GM19452 (cell line): ENCODE data around the gene MAPK8IP1.

Experiments
- ATAC-seq: cut with Tn5 transposase; IDR thresholded peaks from one replicate; pipeline ENCODE4 v1.9.1; 2021; ENCODE audit not compliant: unreplicated experiment

Gene MAPK8IP1

DNA sequence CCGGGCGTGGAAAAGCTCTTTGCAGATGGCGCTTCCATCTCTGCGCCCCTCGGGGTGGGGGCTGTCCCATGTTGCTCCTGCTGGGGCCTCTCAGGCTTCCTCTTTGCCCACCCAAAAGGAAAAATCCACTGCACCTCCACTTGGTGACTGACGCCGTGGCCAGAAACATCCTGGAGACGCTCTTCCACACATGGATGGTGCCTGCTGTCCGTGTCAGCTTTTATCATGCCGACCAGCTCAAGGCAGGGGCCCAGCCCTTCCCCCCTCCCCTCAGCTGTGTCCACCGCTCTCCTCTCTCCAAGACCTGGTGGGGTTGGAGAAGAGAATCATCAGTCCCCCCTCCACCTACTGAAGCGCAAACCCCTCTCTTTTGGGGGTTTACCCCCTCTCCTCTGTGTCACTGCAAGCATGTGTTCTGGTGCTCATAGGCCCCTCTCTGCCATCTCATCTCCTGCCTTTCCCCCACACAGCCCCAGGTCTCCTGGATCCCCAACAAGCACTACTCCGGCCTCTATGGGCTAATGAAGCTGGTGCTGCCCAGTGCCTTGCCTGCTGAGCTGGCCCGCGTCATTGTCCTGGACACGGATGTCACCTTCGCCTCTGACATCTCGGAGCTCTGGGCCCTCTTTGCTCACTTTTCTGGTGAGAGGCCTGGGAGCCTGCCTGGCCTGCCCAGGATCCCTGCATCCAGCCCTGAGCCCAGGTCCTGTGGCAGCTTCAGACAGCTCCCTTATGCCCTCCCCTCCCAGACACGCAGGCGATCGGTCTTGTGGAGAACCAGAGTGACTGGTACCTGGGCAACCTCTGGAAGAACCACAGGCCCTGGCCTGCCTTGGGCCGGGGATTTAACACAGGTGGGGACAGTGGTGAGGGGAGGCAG lies 38.8 kb downstream of the MAPK8IP1 start:
- no peak for ATAC-seq

DNA sequence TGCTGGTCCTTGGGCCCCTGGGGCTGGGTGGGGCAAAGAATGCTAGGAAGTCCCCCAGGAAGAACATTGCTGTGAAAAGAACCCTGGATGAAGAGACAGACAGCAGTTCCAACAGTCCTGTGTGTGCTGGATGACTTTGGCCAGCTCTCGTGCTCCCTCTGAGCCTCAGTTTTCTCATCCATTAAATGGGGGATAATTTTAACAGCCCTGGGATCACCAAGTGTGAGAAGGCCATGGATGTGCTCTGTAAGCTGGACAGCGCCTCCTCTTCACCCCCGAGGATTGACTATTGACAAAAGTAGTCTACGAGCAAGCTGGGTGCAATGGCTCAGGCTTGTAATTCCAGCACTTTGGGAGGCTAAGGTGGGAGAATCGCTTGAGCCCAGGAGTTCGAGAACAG lies 39.5 kb downstream of the MAPK8IP1 start:
- ATAC-seq, result no peak

DNA sequence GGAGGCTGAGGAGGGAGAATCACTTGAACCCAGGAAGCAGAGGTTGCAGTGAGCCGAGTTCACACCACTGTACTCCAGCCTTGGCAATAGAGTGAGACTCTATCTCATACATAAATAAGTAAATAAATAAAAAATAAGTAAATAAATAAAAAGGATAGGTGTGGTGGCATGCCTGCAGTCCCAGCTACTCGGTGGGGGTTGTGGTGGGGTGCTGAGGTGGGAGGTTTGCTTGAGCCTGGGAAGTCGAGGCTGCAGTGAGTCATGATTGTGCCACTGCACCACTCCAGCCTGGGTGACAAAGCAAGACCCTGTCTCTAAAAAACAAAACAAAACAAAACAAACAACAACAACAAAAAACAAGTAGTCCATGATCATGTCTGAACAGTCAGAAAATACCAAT lies 40.1 kb downstream of the MAPK8IP1 start:
- no peak for ATAC-seq

DNA sequence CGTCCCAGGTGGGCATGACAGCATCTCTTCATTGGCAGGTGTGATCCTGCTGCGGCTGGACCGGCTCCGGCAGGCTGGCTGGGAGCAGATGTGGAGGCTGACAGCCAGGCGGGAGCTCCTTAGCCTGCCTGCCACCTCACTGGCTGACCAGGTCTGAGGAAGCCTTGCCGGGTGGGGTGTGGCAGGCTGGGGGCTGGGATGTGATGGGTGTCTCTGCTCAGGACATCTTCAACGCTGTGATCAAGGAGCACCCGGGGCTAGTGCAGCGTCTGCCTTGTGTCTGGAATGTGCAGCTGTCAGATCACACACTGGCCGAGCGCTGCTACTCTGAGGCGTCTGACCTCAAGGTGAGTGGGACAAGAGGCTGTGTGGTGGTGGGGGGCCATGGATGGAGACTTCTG lies 40.5 kb downstream of the MAPK8IP1 start:
- ATAC-seq, result no peak

DNA sequence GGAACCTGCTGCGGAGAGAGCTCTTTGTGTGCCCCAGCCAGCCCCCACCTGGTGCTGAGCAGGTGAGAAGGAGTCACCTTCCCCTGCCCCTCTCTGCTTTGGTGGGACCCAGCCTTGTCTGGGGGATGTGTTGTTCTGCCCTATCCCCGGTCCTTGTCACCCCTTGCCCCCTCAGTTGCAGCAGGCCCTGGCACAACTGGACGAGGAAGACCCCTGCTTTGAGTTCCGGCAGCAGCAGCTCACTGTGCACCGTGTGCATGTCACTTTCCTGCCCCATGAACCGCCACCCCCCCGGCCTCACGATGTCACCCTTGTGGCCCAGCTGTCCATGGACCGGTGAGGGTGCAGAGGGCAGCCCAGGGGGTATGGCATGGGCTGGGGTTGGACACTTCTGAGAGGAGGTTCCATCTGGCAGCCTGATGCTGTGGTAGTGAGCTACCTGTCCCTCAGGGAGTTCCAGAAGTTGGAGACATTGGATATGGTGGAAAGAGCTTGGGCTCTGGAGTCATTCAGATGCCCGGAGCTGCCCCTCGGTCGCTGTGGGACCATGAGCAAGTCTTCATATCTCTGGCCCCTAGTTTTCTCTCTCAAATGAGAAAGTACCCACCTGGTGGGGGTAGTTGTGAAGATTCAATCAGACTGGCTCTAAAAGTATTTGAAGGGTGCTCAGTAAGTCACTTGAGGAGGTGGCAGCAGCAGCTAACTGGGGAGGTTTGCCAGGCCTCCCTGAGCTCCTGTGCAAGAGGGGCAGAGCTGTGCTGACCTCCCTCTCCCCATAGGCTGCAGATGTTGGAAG lies 41.3 kb downstream of the MAPK8IP1 start:
- no peak for ATAC-seq

DNA sequence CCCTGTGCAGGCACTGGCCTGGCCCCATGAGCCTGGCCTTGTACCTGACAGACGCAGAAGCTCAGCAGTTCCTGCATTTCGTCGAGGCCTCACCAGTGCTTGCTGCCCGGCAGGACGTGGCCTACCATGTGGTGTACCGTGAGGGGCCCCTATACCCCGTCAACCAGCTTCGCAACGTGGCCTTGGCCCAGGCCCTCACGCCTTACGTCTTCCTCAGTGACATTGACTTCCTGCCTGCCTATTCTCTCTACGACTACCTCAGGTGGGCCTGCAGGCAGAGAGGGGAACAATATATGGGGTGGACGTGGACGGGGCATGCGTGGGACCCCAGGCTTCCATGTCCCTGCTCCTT lies 41.9 kb downstream of the MAPK8IP1 start:
- no peak for ATAC-seq

DNA sequence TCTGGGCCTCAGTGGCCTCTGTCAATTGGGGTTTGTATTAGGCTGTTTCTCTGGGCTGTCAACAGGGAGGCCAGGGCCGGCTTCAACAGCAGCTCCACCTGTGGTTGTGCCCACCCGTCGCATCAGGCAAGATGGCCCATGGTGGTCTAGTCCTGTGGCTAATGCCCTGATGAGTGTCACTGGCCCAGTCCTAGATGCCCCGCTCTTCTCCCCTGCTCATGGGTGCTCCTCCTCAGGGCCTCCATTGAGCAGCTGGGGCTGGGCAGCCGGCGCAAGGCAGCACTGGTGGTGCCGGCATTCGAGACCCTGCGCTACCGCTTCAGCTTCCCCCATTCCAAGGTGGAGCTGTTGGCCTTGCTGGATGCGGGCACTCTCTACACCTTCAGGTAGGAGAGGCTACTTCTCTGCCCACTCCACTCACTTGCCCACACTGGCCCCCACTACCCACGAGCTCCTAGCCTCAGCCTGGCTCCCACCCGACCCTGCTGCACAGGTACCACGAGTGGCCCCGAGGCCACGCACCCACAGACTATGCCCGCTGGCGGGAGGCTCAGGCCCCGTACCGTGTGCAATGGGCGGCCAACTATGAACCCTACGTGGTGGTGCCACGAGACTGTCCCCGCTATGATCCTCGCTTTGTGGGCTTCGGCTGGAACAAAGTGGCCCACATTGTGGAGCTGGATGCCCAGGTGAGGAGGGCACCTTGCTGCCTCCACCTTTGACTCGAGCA lies 42.4 kb downstream of the MAPK8IP1 start:
- ATAC-seq, result no peak

DNA sequence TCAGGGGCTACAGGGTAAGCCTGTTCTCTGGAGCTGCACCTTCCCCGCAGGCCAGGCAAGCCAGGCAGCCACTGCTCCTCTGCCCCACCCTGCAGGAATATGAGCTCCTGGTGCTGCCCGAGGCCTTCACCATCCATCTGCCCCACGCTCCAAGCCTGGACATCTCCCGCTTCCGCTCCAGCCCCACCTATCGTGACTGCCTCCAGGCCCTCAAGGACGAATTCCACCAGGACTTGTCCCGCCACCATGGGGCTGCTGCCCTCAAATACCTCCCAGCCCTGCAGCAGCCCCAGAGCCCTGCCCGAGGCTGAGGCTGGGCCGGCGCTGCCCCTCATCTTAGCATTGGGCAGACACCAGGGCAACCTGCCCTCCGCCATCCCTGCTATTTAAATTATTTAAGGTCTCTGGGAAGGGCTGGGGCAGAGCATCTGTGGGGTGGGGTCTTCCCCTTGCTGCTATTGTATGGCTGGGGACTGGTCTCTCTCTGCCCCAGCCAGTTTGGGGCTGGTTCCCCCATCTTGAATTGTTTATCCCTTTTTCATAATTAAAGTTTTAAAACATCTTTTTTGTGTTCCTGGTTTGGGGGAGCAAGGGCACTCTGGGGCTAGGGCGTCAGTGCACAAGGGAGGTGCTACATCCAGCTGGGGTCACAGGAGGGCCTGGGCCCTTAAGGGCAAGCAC lies 43.2 kb downstream of the MAPK8IP1 start:
- ATAC-seq, result no peak

DNA sequence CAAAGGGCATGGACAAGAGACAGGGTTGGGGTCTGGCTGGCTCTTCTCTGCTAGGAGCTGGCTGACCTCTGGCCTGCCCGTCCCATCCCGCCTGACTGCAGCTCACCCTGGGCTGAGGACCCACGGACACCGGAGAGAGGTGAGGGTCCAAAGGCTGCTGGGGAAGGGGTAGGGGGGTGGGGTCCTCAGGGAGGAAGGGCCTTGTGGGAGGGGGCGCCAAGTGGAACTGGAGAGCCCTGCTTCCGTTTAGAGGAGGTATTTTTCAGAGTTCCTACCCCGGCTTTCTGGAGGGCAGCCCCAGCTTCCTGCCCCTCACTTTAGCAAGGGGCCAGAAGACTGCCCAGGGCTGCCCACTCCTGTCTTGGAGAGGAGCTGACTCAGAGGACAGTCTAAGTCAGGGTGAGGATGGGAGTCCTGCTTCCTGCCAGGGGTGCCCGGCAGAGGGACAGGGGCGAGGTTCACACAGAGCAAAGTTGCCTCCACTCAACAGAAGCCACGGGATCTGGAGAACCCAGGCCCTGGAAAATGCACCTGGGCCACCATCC lies 44.1 kb downstream of the MAPK8IP1 start:
- no peak for ATAC-seq

DNA sequence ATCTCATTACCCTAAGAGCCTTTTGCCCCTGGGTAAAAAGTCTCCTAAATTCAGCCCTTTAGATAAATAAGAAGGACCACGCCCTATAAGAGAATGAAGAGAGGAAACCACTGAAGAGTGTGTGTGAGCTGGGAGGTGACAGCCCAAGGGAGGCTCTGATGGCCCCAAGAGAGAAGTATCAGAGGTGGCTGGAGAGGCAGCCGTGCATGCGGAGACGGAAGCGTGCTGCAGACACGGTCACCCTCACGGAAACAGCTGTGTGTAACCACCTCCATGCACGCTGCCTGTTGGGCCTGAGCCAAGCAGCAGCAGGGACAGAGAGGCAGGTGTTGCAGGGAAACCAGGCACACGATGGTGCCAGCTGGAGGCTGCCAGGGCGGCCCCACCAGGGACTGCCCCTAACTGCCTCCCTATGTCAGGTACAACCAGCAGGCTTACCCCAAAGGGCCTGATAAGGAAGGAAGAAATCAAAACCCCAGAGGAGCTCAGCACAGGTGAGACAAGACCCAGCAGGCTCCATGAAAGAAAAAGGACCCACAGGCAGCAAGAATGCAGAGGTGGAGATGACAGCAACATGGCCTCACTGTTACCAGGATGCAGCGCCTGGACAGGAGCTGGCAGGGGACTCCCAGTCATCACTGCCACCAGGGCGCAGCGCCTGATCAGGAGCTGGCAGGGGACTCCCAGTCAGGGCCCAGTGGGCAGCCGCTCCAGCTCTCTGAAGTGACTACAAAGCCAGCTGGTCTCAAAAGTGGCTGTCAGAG lies 44.8 kb downstream of the MAPK8IP1 start:
- ATAC-seq, result peak; percentile 96

DNA sequence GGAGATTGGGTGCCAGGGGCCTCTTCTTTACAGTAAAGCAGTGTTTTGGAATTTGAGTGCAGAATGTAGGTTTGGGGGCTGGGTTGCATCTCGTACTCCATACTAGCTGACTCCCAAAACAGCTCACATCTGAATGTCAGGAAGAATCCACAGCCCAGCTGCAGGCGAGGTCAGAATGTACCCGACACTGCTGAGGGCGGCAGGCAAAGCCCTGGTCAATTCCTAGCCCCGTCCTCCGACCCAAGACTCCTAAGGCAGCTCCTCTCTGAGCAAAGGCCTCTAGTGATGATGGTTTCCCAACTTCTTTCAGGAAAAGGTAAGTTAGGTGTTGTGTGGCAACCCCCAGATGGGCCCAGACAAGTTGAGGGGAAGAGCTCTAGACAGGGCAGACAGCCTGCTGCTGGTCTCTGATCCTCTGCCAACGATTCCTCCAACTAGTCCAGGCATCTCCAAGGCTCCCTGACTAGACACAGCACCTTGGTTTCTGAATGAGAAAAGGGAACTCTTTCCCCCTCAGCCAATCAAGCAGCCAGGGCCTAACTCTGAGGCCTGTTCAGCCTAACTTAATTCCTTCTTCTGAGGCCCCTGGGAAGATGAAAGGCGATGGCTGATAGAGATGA lies 45.6 kb downstream of the MAPK8IP1 start:
- no peak for ATAC-seq

DNA sequence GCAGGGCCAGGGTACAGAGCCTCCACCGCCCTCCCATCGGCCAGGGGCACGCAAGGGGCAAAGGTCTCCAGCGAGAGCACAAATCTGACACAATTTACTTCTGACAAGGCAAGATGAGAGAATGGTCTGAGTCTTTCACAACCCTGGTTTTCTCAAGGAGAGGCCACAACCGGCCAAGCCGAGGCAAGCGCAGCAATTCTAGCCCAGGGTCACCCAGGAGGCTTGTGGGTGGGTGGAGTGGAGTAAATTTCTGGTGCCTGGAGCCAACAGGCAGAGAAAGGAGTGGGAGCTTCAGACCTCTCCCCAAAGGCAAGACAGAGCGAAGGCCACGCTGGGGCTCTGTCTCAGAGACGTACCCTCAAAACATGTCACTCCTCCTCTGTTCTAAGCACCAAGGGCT lies 46.3 kb downstream of the MAPK8IP1 start:
- ATAC-seq, result no peak

DNA sequence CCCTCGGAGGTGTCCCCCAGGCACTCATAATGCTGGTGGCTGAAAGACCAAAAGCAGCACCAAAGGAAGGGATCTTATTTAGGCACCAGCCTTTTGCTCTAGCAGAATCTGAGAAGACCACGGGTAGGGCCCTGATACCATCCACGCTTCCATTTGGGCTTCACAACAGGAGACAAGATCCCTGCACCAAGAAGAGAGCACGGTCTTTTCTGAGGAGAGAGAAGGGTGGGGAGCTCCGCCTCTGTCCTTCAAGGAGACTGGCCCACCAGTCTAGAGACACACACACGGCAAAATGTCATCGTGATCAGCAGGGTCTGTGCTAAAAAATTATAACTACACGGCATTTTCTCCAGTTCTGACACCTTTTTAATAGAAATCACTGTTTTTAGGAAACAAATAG lies 46.8 kb downstream of the MAPK8IP1 start:
- ATAC-seq, result no peak

DNA sequence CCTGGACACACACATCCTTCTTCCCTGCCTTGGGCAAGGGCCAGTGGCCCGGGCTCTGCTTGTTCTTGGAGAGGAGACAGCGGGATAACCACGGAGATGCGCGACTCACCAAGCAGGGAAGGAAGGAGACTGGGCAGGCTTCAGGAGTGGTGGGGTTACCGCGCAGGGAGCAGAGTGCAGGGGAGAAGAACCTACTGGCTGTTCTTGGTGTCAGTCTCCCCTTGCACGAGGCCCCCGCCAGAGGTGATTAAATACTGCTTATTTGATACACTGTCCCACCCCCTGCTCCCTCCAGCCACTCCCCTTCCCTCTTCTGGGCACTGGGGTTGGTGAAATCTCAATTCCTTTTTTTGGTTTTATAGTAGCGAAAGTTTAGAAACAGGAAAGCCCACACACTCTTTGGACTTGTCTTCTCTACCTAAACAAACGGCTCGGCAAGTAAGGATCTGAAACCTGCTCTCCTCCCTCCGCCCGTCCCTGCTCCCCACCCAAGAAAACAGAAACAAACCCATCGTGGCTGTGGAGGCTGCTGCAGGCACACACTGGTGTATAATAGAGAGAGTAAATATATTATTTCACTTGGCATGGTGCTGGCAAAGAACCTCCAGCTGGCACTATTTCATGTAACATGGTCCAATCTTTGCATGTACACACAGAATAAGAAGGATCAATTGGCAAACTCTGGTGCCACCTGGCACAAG lies 47.8 kb downstream of the MAPK8IP1 start:
- no peak for ATAC-seq

DNA sequence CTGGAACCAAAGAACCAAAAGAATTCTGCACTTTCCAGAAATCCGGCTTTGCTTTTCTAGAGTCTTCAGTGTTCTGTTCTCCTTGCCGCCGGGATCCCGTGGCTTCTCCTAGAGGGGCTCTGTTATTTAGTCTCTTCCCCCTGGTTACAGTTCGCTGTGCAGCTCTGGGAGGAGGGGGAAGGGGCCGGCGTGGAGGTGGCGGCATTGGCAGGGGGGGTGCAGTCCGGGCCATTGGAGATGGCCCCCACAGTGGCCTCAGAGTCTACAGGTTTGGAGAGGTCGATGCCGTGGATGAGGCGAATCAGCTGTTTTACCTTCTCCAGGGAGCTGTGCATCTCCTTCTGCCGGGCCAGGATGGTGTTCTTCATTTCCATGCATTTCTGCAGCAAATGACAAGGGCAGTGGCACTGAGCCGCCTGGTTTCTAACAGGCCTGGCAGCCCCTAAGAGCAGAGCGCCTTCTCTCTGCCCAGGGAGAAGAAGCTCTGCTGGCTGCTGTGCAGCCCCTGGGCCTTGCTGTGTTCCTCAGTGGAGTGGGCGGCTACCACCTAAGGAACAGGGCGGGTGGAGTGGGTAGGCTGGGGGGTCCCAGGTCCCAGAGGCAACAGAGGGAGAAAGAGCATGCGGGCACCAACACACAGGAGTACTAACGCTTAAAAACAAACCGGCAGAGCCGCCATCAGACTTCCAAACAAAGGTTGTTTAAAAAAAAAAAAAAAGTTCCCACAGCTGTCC lies 48.6 kb downstream of the MAPK8IP1 start:
- ATAC-seq, result no peak

DNA sequence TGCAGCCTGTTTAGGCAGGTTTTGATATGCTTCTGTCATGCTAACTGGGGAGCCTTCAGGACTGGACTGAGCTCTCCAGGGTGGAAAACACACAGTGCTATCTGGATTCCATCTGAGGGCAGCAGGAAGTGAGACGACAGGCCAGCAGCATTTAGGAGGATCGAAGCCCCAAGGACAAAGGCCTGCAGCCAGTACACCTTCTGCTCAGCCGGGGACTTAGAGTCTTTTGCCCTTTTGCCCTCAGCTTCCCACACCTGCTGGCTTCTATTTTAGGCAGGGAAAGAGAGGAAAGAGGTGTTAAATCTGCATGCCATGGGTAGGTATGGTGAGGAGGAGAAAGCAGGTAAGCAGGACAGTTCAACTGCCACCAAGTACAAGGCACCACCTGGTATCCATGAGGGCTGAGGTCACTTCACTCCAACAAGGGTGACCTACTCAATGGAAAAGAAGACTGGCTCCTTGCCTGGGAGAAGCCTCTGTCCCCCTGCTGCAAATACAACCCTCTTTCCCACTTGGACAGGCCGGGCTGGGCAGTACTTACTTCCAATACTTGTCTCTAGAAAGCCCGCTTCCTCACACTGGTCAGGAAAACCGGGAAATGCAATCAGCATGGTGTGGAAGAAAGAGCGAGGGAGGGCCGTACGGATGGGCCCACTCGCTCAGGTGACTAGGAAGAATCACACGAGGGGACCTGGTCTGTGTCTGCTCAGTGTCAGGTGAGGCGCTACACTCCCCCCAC lies 49.3 kb downstream of the MAPK8IP1 start:
- no peak for ATAC-seq

DNA sequence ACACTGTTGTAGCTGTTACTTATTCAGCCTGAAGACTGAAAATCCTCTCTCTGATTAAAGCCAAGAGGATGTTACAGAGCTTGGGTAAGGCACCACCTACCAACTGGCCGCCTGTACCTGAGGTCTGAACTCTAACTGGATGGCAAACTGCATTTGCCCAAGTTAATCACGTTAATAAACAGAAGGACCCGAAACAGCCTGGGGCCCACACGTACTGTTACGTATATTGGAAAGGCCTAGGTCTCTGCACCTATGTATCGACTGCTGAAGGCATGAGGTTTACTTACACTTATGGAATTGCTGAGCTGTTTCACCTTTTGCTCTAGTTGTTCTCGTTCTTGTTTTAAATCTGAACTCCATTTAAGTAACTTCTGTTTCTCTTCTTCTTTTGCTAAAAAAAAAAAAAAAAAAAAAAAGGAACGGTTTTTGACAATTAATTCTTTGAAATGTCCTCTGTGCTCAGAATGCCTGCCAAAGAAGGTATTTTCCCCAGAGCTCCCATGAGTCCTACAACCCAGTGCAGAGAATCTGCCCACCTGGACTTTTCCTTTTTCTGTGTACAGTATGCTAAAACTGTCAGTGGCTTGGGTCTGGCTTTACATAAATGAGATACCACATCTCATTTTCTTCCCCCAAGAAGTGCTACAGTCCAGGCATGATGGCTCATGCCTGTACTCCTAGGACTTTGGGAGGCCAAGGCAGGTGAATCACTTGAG lies 50.1 kb downstream of the MAPK8IP1 start:
- no peak for ATAC-seq
